BJ (cell line): ENCODE results near the gene PICALM. TPM values are rescaled to one million over a fixed set of nuclear protein-coding genes. Genes with fewer than 3 reads are reported as not detected.
A peak's percentile ranks its signal among the peaks of the same experiment; 100 is the strongest.

ENCODE experiments used
- CTCF ChIA-PET: fragments of 350-600 bp; formaldehyde crosslinking; extraction: SDS; loops from one replicate; lab custom pipeline; 2021; ENCODE audit warnings: antibody characterized with exemption, inconsistent platforms; lab: Yijun Ruan, JAX
- POLR2A ChIA-PET: fragments of 300-600 bp; sonication (Branson Sonifier 250); formaldehyde crosslinking; extraction: SDS; loops from one replicate; lab custom pipeline; 2021; ENCODE audit warnings: antibody characterized with exemption; lab: Charles Lee
- DNase-seq: peaks from one replicate; pipeline ENCODE4 v3.0.0-alpha.2; 2011; ENCODE audit warnings: low read depth
- H3K27me3 ChIP-seq: 2 replicates; pipeline ENCODE4 v1.6.0; 2011; ENCODE audit warnings: low read length; ENCODE audit not compliant: control insufficient read depth, insufficient read depth
- H3K36me3 ChIP-seq: 2 replicates; pipeline ENCODE4 v1.5.1; 2011; ENCODE audit warnings: low read length; ENCODE audit not compliant: control insufficient read depth, insufficient read depth
- H3K4me3 ChIP-seq: 2 replicates; pipeline ENCODE4 v1.5.1; 2011; ENCODE audit warnings: low read depth, mild to moderate bottlenecking, control low read depth, low read length
- polyA plus RNA-seq: library from polyadenylated mRNA; depleted of rRNA; stranded (reverse); fragments of >200 nt; gene quantifications from 2 replicates; pipeline ENCODE4 v1.2.3, GENCODE V29; 2011
- TF ChIP-seq, protein P1 (sequence below): IDR thresholded peaks from 2 replicates; pipeline ENCODE4 v1.5.1; 2011; ENCODE audit warnings: low read depth, mild to moderate bottlenecking, control low read depth, inconsistent platforms, low read length, moderate library complexity; ENCODE audit not compliant: insufficient read depth

Gene PICALM
- polyA plus RNA-seq, 1 experiment: 215 TPM

DNA sequence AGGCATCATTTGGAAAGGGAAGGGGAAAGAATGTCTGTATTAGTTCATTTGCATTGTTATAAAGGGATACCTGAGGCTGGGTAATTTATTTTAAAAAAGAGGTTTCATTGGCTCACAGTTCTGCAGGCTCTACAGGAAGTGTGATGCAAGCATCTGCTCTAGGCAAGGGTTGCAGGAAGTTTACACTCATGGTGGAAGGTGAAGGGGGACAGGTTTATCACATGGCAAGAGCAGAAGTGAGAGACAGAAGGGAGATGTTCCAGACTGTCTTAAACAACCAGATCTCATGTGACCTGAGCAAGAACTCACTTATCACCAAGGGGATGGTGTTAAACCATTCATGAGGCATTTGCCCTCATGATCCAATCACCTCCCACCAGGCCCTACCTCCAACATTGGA is 123.1 kb downstream of the PICALM start:
- no peaks in the 10 kb centered on the region for H3K27me3 ChIP-seq
- H3K36me3 ChIP-seq: no peaks in the 10 kb centered on the region
- ChIA-PET POLR2A (no interaction called here), CTCF (interaction anchor here (1.0 to 1.5 kb wide), 5 partner anchors 10 to 355 kb away, joined by 3 to 5 read pairs (median 4); no protein-coding TSS in a partner anchor)
- no peak overlapping the region for H3K4me3 ChIP-seq
- TF ChIP-seq, protein P1, sequence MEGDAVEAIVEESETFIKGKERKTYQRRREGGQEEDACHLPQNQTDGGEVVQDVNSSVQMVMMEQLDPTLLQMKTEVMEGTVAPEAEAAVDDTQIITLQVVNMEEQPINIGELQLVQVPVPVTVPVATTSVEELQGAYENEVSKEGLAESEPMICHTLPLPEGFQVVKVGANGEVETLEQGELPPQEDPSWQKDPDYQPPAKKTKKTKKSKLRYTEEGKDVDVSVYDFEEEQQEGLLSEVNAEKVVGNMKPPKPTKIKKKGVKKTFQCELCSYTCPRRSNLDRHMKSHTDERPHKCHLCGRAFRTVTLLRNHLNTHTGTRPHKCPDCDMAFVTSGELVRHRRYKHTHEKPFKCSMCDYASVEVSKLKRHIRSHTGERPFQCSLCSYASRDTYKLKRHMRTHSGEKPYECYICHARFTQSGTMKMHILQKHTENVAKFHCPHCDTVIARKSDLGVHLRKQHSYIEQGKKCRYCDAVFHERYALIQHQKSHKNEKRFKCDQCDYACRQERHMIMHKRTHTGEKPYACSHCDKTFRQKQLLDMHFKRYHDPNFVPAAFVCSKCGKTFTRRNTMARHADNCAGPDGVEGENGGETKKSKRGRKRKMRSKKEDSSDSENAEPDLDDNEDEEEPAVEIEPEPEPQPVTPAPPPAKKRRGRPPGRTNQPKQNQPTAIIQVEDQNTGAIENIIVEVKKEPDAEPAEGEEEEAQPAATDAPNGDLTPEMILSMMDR: no peak
- no peak for DNase-seq

DNA sequence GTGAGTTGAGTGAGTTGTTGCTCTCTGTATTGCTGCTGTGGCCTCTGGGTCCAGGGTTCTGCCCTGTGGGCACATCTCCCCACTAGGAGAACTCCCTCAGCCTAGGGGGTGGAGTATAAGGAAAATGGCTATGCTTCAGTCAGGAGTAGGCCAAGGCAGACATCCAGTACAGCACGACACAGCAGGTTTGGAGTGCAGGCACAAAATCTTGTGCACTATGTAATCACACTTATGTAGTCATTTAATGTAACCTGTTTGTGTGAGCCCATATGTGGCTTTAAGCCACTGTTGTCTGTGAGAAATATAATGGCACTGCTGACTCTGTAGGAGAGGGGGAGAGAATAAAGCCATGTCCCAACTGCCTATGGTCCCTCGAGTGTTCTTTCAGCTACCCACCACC is 123.6 kb downstream of the PICALM start:
- POLR2A ChIA-PET: interaction anchor here (0.5 kb wide), 1 partner anchor 51 kb away, joined by 6 read pairs; no protein-coding TSS in a partner anchor
- no peak for DNase-seq
- TF ChIP-seq, protein P1: no peak
- CTCF ChIA-PET: interaction anchor here (1.2 to 1.8 kb wide), 3 partner anchors 90 to 355 kb away, joined by 4 to 5 read pairs (median 4); partner anchors contain the start of gene CCDC83
- H3K27me3 ChIP-seq: no peaks in the 10 kb centered on the region
- no peaks in the 10 kb centered on the region for H3K36me3 ChIP-seq
- no peak overlapping the region for H3K4me3 ChIP-seq

DNA sequence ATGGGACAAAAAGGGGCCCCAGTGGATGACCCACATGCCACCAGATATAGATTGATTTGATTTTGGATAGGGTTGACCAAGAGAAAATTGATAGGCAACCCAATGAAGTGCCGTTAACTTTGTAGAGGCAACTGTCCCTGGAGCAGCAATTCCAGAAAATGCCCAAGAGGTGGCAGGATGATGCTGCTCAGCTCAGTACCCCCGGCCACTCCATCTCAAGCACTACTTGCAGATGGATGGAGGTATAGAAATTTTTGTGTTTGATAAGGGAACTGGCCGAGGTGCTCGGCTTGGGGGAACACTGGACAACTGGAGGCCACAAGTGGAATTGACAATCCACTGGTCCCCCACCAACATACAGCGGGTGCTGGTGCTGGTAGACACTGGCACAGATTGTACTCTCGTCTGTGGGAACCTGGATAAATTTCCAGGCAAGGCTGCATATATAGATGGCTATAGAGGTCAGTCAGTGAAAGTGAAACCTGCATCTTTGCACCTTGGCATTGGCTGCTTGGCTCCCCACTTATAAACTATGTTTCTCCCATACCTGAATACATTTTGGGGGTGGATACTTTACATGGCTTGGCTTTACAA is 127.4 kb downstream of the PICALM start:
- H3K36me3 ChIP-seq: no peaks in the 10 kb centered on the region
- TF ChIP-seq, protein P1: peak; percentile 76
- CTCF ChIA-PET: interaction anchor here (0.6 to 1.0 kb wide), 5 partner anchors 20 to 297 kb away, joined by 3 to 4 read pairs (median 3); no protein-coding TSS in a partner anchor
- no peak overlapping the region for H3K4me3 ChIP-seq
- DNase-seq: no peak
- H3K27me3 ChIP-seq: no peaks in the 10 kb centered on the region
- POLR2A ChIA-PET: no interaction called here

DNA sequence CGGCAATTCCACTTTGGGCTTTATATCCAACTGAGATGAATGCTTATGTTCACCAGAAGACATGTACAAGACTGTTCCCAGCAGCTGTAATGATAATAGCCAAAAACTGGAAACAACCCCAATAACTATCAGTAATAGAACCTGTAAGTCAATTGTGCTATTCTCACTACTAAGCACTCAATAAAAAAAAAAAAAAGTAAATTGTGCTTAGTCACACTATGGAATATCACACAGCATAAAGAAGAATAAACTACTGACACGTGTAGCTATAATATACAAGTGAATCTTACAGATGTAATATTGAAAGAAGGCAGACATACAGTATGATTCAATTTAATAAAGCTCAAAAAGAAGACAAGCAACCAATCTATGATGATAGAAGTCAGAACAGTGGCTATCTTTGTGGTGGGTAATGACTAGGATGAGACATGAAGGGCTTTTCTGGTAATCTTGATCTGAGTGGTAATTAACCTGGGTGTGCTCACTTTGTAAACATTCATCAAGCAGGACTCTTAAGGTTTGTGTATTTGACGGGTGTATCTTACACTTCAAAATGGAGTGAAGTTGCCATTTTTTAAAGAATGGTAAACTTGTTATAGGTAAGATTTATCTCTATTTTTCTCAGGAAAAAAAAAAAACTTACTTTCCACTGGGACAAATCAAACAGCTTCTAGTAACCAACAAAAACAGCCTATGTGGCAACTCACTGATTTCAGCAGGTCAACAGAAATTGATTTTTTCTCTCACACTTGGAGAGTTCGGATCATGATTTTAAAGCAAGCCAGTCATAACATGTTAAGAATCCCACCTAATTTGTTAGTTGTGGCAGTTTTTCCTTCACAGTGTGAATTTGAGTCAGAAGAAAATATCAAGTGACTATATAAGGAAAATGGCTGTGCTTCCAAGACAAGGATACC is 129.5 kb downstream of the PICALM start:
- no peak for DNase-seq
- Histone ChIP-seq H3K4me3 (no peak overlapping the region), H3K27me3 (no peaks in the 10 kb centered on the region), H3K36me3 (no peaks in the 10 kb centered on the region)
- TF ChIP-seq, protein P1: no peak
- ChIA-PET POLR2A (no interaction called here), CTCF (interaction anchor here (0.5 to 1.8 kb wide), 5 partner anchors 12 to 421 kb away, joined by 3 to 5 read pairs (median 3); partner anchors contain the start of gene CCDC83)

DNA sequence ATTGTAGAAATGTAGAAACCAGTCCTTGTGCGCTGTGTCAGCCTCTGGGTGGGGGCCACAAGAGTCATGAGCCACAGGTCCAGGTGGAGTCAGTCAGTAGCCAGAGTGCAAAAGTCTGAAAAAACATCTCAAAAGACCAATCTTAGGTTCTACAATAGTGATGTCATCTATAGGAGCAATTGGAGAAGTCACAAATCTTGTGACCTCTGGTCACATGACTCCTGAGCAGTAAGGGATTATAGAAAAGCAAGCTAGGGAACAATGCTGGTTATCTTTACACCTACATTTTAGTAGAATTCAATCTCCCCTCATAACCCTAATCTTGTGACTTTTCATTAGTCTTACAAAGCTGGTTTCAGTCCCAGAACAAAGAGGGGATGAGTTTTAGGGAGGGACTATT is 131.0 kb downstream of the PICALM start:
- CTCF ChIA-PET: interaction anchor here (1.8 kb wide), 1 partner anchor 83 kb away, joined by 5 read pairs; the partner anchor contains the start of gene CCDC83
- POLR2A ChIA-PET: no interaction called here
- TF ChIP-seq, protein P1: no peak
- no peak overlapping the region for H3K4me3 ChIP-seq
- H3K27me3 ChIP-seq: no peaks in the 10 kb centered on the region
- no peaks in the 10 kb centered on the region for H3K36me3 ChIP-seq
- no peak for DNase-seq
